SK-N-SH (cell line): ENCODE measurements around the gene ZNF750.

Source experiments
- CTCF ChIP-seq: fragments of 200-600 bp; sonication (generic); IDR thresholded peaks from 2 replicates; pipeline ENCODE4 v1.6.1; 2017; ENCODE audit warnings: antibody characterized with exemption, mild to moderate bottlenecking, moderate library complexity
- PBX3 ChIP-seq: IDR thresholded peaks from 2 replicates; pipeline ENCODE4; 2012

- TF ChIP-seq CTCF (no peak), PBX3 (no peak)
Observed at GRCh38 chr17:82835766-82836512, 3.9 kb downstream of the ZNF750 start.
